HL-60/S4 treated with retinoic acid at 250 ng/mL for 4 days and 3 days (cell line): Measurements from ENCODE around the gene TTF2.

Experiments used
- in situ Hi-C: fragments of 300-500 bp; cut with MboI; formaldehyde crosslinking; loops from 2 replicates; pipeline ENCODE4 v1.7.0; 2022; ENCODE audit warnings: low sequenced_read_pairs

Gene TTF2

GRCh38 chr1:117059678-117060440 lies at the start of gene TTF2:
Gene TTF2, plus strand, starts transcription at chr1:117060326. Its CDS starts 21 bp downstream, at chr1:117060347.
- in situ Hi-C loops, result loop anchor here (10.0 to 25.0 kb wide), 2 partner anchors 325 to 473 kb away; no protein-coding TSS in a partner anchor

GRCh38 chr1:117011334-117011733 lies 48.8 kb upstream of the TTF2 start:
- in situ Hi-C loops, result no loop called here

- in situ Hi-C loops, result no loop called here
Measured at GRCh38 chr1:117013309-117013858, 46.7 kb upstream of the TTF2 start.

- in situ Hi-C loops, result no loop called here
Measured at GRCh38 chr1:117014209-117014608, 45.9 kb upstream of the TTF2 start.

GRCh38 chr1:117015724-117016123 lies 44.4 kb upstream of the TTF2 start:
- in situ Hi-C loops, result no loop called here

GRCh38 chr1:117017062-117017461 lies 43.1 kb upstream of the TTF2 start:
- in situ Hi-C loops, result no loop called here

- in situ Hi-C loops, result no loop called here
Measured at GRCh38 chr1:117017648-117018047, 42.5 kb upstream of the TTF2 start.

- in situ Hi-C loops, result no loop called here
Measured at GRCh38 chr1:117020526-117021156, 39.5 kb upstream of the TTF2 start.

GRCh38 chr1:117022114-117022513 lies 38.0 kb upstream of the TTF2 start:
- in situ Hi-C loops, result no loop called here

GRCh38 chr1:117025568-117025967 lies 34.6 kb upstream of the TTF2 start:
- in situ Hi-C loops, result no loop called here

GRCh38 chr1:117026361-117026760 lies 33.8 kb upstream of the TTF2 start:
- in situ Hi-C loops, result no loop called here

- in situ Hi-C loops, result no loop called here
Measured at GRCh38 chr1:117029685-117030084, 30.4 kb upstream of the TTF2 start.

- in situ Hi-C loops, result no loop called here
Measured at GRCh38 chr1:117030271-117030877, 29.8 kb upstream of the TTF2 start.

GRCh38 chr1:117032266-117032665 lies 27.9 kb upstream of the TTF2 start:
- in situ Hi-C loops, result no loop called here

- in situ Hi-C loops, result no loop called here
Measured at GRCh38 chr1:117032681-117033539, 27.2 kb upstream of the TTF2 start.

- in situ Hi-C loops, result no loop called here
Measured at GRCh38 chr1:117033772-117034171, 26.4 kb upstream of the TTF2 start.

GRCh38 chr1:117034791-117035290 lies 25.3 kb upstream of the TTF2 start:
- in situ Hi-C loops, result no loop called here

- in situ Hi-C loops, result no loop called here
Measured at GRCh38 chr1:117036018-117036461, 24.1 kb upstream of the TTF2 start.

GRCh38 chr1:117037802-117038201 lies 22.3 kb upstream of the TTF2 start:
- in situ Hi-C loops, result no loop called here

GRCh38 chr1:117038236-117038635 lies 21.9 kb upstream of the TTF2 start:
- in situ Hi-C loops, result no loop called here
